WI38 (cell line): Measurements from ENCODE around the gene PPP1CA.
A peak's percentile ranks its signal among the peaks of the same experiment; 100 is the strongest.

Experiments
- H3K4me3 ChIP-seq: 2 replicates; pipeline ENCODE4 v1.5.1; 2011; ENCODE audit warnings: low read depth, mild to moderate bottlenecking, control low read depth, low read length
- CTCF ChIP-seq: IDR thresholded peaks from 2 replicates; pipeline ENCODE4 v1.5.1; 2012; ENCODE audit warnings: low read depth, mild to moderate bottlenecking, control low read depth, low read length

Gene PPP1CA

GRCh38 chr11:67382276-67383136, 19.2 kb downstream of the PPP1CA start:
- no peak overlapping the region for H3K4me3 ChIP-seq
- peak; percentile 98 for TF ChIP-seq CTCF

DNA sequence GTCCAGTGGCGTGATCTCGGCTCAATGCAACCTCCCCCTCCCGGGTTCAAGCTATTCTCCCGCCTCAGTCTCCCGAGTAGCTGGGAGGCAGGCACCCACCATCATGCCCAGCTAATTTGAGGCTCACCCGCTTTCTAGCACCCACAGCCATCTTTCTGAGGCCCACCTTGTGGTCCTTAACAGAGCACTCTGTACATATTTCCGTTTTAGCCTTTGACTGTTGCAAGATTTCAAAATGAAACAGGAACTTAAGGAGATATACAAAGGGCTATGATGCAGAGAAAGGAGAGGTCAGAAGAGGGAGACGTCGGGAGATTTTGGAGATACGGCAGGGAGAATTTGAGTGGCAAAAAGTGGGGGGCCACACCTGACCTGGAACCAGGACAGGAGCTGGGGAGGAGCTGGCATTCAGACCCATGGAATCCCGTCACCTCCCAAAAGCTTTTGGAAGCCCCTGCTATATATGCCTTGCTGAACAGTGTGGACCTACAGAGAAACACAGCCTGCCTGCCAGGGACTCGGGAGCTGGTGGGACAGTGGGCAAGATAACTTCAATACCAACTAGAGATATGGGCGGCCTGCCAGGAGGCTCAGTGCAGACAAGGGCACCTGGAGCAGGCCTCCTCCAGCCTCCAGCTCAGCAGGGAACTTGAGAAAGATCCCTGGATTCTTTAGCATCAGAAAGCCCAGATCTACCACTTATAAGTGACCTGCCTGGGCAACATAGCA, 20.2 kb downstream of the PPP1CA start:
- H3K4me3 ChIP-seq: no peak overlapping the region
- TF ChIP-seq CTCF: no peak

DNA sequence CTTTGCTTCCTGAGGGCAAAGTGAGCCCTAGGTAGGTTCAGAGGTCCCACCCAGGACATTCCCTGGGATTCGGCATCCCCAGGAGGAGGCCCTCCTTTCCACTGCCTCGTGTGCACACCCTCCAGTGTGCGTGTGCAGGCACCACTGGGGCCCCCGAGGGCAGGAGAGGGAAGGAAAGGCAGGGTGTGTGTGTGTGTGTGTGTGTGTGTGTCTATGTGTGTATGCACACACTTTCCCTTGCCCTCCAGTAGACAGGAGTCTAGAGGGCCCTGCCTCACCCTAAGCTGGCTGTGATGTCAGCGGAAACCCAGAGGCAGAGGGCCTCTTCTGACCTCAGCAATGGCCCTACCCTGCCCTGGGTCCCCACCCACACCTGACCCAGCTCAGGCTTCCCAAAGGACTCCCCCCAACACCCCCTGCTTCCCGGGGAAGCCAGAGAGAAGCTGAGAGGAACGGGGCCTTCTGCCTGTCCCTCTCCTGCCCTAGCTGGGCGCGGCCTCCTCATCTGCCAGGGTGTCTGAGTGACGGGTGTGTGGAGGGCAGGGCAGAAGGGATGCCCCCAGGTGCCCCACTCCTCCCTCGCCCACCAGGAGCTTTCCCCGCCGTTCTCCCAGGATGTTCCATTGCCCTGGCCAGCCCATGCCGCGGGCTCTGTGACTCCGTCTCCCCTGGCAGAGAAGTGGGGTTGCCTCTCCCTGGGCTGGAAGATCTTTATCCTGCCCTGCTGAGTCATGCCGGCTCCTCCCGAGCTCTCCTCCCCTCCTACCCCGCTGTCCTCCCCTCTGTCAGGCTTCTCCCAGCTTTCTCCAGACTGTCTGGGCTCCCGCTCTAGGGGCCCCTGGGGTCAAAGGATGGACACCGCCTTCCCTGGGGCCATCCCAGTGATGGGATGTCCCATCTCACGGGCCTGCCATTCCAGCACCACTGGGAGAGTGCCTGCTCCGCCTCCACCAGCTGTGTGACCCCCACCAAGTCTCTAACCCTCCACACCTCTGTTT, 22.3 kb downstream of the PPP1CA start:
- no peak for TF ChIP-seq CTCF
- no peak overlapping the region for H3K4me3 ChIP-seq

DNA sequence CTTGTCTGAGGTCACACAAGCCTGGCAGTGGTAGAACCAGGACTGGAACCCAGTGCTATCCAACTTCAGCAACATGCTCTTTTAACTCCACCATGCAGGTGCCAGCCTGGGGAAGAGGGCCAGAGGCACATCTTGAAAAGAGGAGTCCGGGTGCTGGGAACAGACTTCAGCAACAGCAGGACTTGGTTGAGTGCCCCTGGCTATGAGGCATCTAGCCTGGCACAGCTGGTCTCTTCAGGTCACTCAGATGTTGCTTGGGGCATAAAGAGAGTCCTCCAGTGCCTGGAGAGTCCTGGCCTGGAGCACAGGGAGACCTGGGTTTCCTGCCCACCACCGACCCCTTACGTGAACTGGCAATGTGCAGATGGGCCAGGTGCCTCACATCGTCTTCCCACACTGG, 23.1 kb downstream of the PPP1CA start:
- no peak overlapping the region for H3K4me3 ChIP-seq
- no peak for TF ChIP-seq CTCF

GRCh38 chr11:67376873-67377808, 24.5 kb downstream of the PPP1CA start:
- TF ChIP-seq CTCF: no peak
- H3K4me3 ChIP-seq: no peak overlapping the region
